ENCODE results near the gene HMBS.
"Not testable (repeated sequence)": the region's sequence is repeated elsewhere in the genome, so short reads cannot be mapped to it uniquely, and the experiment has no call there.

Gene HMBS

DNA sequence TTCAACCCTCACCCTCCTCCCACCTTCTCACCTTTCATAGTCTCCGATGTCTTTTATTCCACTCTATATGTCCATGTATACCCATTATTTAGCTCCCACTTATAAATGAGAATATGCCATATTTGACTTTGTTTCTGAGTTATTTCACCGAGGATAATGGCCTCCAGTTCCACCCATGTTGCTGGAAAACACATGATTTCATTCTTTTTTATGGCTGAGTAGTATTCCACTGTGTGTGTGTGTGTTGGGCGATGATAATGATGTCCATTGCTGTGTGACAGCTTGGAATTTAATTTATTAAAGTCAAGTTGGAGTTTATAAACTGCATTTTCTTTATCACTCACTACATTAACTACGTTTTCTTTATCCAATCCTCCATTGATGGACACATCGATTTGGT is 33.5 kb downstream of the HMBS start:
- no peak for DNase-seq (ENCODE audit: low read depth in 2 of 2)

- DNase-seq (ENCODE audit: low read depth in 2 of 2): no peak
Observed at GRCh38 chr11:119118946-119119345, 34.3 kb downstream of the HMBS start.

- no peak for DNase-seq (ENCODE audit: low read depth in 2 of 2)
Observed at GRCh38 chr11:119120639-119121007, 35.9 kb downstream of the HMBS start.

GRCh38 chr11:119121008-119121810 is 36.5 kb downstream of the HMBS start, which contains the start of gene HINFP:
HINFP (plus strand) TSS chr11:119121580; CDS start chr11:119126945, 5,365 bp downstream.
- DNase-seq (ENCODE audit: low read depth in 2 of 2): peak; percentile 99

- DNase-seq (ENCODE audit: low read depth in 2 of 2): no peak
Observed at GRCh38 chr11:119121811-119122124, 37.1 kb downstream of the HMBS start.

DNA sequence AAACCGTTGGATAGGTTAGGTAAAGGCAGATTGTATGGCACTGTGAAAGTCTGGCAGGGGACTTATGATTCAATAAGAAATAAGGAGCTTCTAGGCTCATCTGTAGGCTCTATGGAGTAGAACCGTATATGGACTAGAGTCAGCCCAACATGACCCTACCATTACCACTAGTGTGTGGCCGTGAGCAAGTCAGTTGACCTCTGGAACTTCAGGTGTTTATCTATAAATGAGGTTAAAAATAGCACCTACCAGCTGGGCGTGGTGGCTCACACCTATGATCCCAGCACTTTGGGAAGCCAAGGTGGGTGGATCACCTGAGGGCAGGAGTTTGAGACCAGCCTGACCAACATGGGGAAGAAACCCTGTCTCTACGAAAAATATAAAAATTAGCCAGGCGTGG is 41.1 kb downstream of the HMBS start:
- no peak for DNase-seq (ENCODE audit: low read depth in 2 of 2)

DNA sequence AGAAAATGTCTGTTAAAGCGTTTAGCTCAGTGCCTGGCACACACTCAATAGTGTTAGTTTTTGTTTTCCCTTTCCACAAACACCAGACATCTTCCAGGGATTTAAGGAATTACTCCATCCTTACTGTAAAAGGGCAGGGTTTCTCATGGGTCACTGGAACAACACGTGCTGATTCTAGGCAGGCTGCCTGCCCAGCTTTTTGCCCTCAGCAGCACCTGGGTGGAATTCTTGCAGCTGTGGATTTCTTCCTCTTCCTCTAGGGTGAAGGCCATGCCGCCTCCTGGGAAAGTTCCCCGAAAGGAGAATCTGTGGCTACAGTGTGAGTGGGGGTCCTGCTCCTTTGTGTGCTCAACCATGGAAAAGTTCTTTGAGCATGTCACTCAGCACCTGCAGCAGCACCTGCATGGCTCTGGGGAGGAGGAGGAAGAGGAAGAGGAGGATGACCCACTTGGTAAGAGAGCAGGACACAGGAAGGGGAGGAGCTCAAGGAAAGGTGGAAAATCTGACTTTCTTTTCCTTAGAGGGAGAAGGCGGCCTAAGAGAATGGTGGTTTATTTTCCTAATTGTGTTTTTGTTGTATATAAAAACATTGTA is 42.1 kb downstream of the HMBS start:
- DNase-seq (ENCODE audit: low read depth in 2 of 2): no peak

GRCh38 chr11:119130662-119131061 is 46.0 kb downstream of the HMBS start:
- no peak for DNase-seq (ENCODE audit: low read depth in 2 of 2)

GRCh38 chr11:119134389-119134978 is 49.8 kb downstream of the HMBS start:
- DNase-seq (ENCODE audit: low read depth in 2 of 2): no peak

DNA sequence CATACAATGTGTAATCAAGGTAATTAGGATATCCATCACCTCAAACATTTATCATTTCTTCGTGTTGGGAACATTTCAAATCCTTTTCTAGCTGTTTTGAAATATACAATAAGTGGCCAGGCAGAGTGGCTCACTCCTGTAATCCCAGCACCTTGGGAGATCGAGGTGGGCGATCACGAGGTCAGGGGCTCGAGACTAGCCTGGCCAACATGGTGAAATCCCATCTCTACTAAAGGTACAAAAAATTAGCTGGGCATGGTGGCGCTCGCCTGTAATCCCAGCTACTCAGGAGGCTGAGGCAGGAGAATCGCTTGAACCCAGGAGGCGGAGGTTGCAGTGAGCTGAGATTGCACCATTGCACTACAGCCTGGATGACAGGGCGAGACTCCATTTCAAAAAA is 54.6 kb downstream of the HMBS start:
- DNase-seq (ENCODE audit: low read depth in 2 of 2): not testable (repeated sequence)
